ENCODE results near the gene ZNF414.

ZNF414 gene

GRCh38 chr19:8500158-8500557 is 13.8 kb downstream of the ZNF414 start:
- TF ChIP-seq CTCF (conservative IDR thresholded peaks at IDR 0.05; ENCODE audit: low read depth) = no peak
- POLR2A ChIA-PET (ENCODE audit: low non-redundant PET) = no interaction called here
- no peak for DNase-seq (ENCODE audit: low spot score)
- no peak overlapping the region for H3K27ac ChIP-seq
- CTCF ChIA-PET = no interaction called here

GRCh38 chr19:8499048-8499833 is 14.7 kb downstream of the ZNF414 start:
- CTCF ChIA-PET = interaction anchor here (0.6 kb wide), 2 partner anchors 32 to 146 kb away, joined by 4 to 5 read pairs; no protein-coding TSS in a partner anchor
- no peak for DNase-seq (ENCODE audit: low spot score)
- no peak for TF ChIP-seq CTCF (conservative IDR thresholded peaks at IDR 0.05; ENCODE audit: low read depth)
- H3K27ac ChIP-seq = no peak overlapping the region
- POLR2A ChIA-PET (ENCODE audit: low non-redundant PET) = no interaction called here

- ChIA-PET POLR2A (ENCODE audit: low non-redundant PET) (no interaction called here), CTCF (no interaction called here)
- H3K27ac ChIP-seq = no peak overlapping the region
- no peak for DNase-seq (ENCODE audit: low spot score)
- no peak for TF ChIP-seq CTCF (conservative IDR thresholded peaks at IDR 0.05; ENCODE audit: low read depth)
Measured at GRCh38 chr19:8498295-8498694, 15.7 kb downstream of the ZNF414 start.

- DNase-seq (ENCODE audit: low spot score) = no peak
Measured at GRCh38 chr19:8494158-8494557, 19.8 kb downstream of the ZNF414 start.

GRCh38 chr19:8491574-8491973 is 22.4 kb downstream of the ZNF414 start:
- POLR2A ChIA-PET (ENCODE audit: low non-redundant PET) = no interaction called here
- no peak for TF ChIP-seq CTCF (conservative IDR thresholded peaks at IDR 0.05; ENCODE audit: low read depth)
- CTCF ChIA-PET = no interaction called here
- H3K27ac ChIP-seq = peak overlapping the region; percentile 89
- no peak for DNase-seq (ENCODE audit: low spot score)

More at GRCh38 chr19:8494158-8494557, 19.8 kb downstream of the ZNF414 start:
- peak overlapping the region; percentile 35 for H3K27ac ChIP-seq
- TF ChIP-seq CTCF (conservative IDR thresholded peaks at IDR 0.05; ENCODE audit: low read depth) = no peak
- ChIA-PET POLR2A (ENCODE audit: low non-redundant PET) (no interaction called here), CTCF (no interaction called here)

GRCh38 chr19:8490873-8491272 is 23.1 kb downstream of the ZNF414 start:
- TF ChIP-seq CTCF (conservative IDR thresholded peaks at IDR 0.05; ENCODE audit: low read depth) = no peak
- ChIA-PET POLR2A (ENCODE audit: low non-redundant PET) (no interaction called here), CTCF (interaction anchor here (0.6 kb wide), 2 partner anchors 10 to 163 kb away, joined by 3 read pairs; no protein-coding TSS in a partner anchor)
- peak overlapping the region; percentile 89 for H3K27ac ChIP-seq
- DNase-seq (ENCODE audit: low spot score) = no peak

All from RWPE1 (cell line).